Measurements from ENCODE around the gene TRNAU1AP. TPM values are rescaled to one million over a fixed set of nuclear protein-coding genes. Genes with fewer than 3 reads are reported as not detected.
A peak's percentile ranks its signal among the peaks of the same experiment; 100 is the strongest.

The TRNAU1AP gene
- total and polyA plus RNA-seq, 2 experiments from 2014 or later: 21.9 to 27.4 TPM

- Histone ChIP-seq H3F3A (ENCODE audit: insufficient read depth) (peaks cover 14% of the 10 kb centered on the region), H3K27me3 (replicated peaks; ENCODE audit: insufficient read depth) (no peaks in the 10 kb centered on the region), H3K36me3 (ENCODE audit: low read depth) (no peaks in the 10 kb centered on the region; the same call in 1 of the 2 replicates), H4K20me1 (ENCODE audit: insufficient read depth) (no peaks in the 10 kb centered on the region), H3K4me2 (ENCODE audit: unreplicated experiment) (no peak overlapping the region), H3K79me2 (ENCODE audit: insufficient read depth) (no peaks in the 10 kb centered on the region), H3K9ac (no peak overlapping the region), H3K27ac (no peak overlapping the region), H3K9me2 (ENCODE audit: insufficient read depth) (no peaks in the 10 kb centered on the region), H3K4me3 (no peak overlapping the region), H3K9me3 (ENCODE audit: low read depth) (no peaks in the 10 kb centered on the region), H2AFZ (no peak overlapping the region), H3K4me1 (ENCODE audit: insufficient read depth) (peaks cover 17% of the 10 kb centered on the region)
- no peak for DNase-seq
- 60 to 63% methylated on average over 5 of the region's 5 CpGs for WGBS, 2 experiments (ENCODE audit: low coverage in 1 of 2, low lambda C conversion rate in 2 of 2, missing lambda C conversion rate in 2 of 2)
- no peak for TF ChIP-seq EZH2 (IDR thresholded peaks at IDR 0.05; ENCODE audit: insufficient read depth, poor library complexity, severe bottlenecking)
- no peak for TF ChIP-seq EZH2phosphoT487 (IDR thresholded peaks at IDR 0.05; ENCODE audit: insufficient read depth, low read depth)
- in situ Hi-C loops (cut with MboI): loop anchor here (25.0 kb wide), 1 partner anchor 192 kb away; no protein-coding TSS in a partner anchor
Observed at GRCh38 chr1:28604411-28604810, 51.5 kb downstream of the TRNAU1AP start.

- Histone ChIP-seq H3K36me3 (ENCODE audit: low read depth) (no peaks in the 10 kb centered on the region; the same call in 1 of the 2 replicates), H4K20me1 (ENCODE audit: insufficient read depth) (no peaks in the 10 kb centered on the region), H3K27ac (no peak overlapping the region), H3K79me2 (ENCODE audit: insufficient read depth) (no peaks in the 10 kb centered on the region), H3K9me2 (ENCODE audit: insufficient read depth) (no peaks in the 10 kb centered on the region), H3K4me2 (ENCODE audit: unreplicated experiment) (no peak overlapping the region), H3K4me1 (ENCODE audit: insufficient read depth) (peaks cover 17% of the 10 kb centered on the region), H3K27me3 (replicated peaks; ENCODE audit: insufficient read depth) (no peaks in the 10 kb centered on the region), H2AFZ (no peak overlapping the region), H3K9me3 (ENCODE audit: low read depth) (no peaks in the 10 kb centered on the region), H3K4me3 (no peak overlapping the region), H3F3A (ENCODE audit: insufficient read depth) (peaks cover 14% of the 10 kb centered on the region), H3K9ac (no peak overlapping the region)
- WGBS, 2 experiments (ENCODE audit: low coverage in 1 of 2, low lambda C conversion rate in 2 of 2, missing lambda C conversion rate in 2 of 2): 94 to 98% methylated on average over 6 of the region's 6 CpGs
- TF ChIP-seq EZH2 (IDR thresholded peaks at IDR 0.05; ENCODE audit: insufficient read depth, poor library complexity, severe bottlenecking) (no peak), EZH2phosphoT487 (IDR thresholded peaks at IDR 0.05; ENCODE audit: insufficient read depth, low read depth) (no peak)
- DNase-seq: no peak
- in situ Hi-C loops (cut with MboI): loop anchor here (25.0 kb wide), 1 partner anchor 193 kb away; no protein-coding TSS in a partner anchor
Observed at GRCh38 chr1:28604962-28605361, 52.1 kb downstream of the TRNAU1AP start.

- no peak for DNase-seq
- Histone ChIP-seq H3F3A (ENCODE audit: insufficient read depth) (peaks cover 14% of the 10 kb centered on the region), H3K9me3 (ENCODE audit: low read depth) (no peaks in the 10 kb centered on the region), H3K36me3 (ENCODE audit: low read depth) (peaks cover 3% of the 10 kb centered on the region; the same call in 1 of the 2 replicates), H3K27ac (no peak overlapping the region), H3K9ac (no peak overlapping the region), H3K79me2 (ENCODE audit: insufficient read depth) (no peaks in the 10 kb centered on the region), H3K4me2 (ENCODE audit: unreplicated experiment) (no peak overlapping the region), H3K4me3 (no peak overlapping the region), H3K27me3 (replicated peaks; ENCODE audit: insufficient read depth) (no peaks in the 10 kb centered on the region), H3K9me2 (ENCODE audit: insufficient read depth) (no peaks in the 10 kb centered on the region), H4K20me1 (ENCODE audit: insufficient read depth) (no peaks in the 10 kb centered on the region), H3K4me1 (ENCODE audit: insufficient read depth) (peaks cover 10% of the 10 kb centered on the region), H2AFZ (no peak overlapping the region)
- no peak for TF ChIP-seq EZH2phosphoT487 (IDR thresholded peaks at IDR 0.05; ENCODE audit: insufficient read depth, low read depth)
- TF ChIP-seq EZH2 (IDR thresholded peaks at IDR 0.05; ENCODE audit: insufficient read depth, poor library complexity, severe bottlenecking): no peak
- in situ Hi-C loops (cut with MboI): loop anchor here (25.0 kb wide), 1 partner anchor 194 kb away; no protein-coding TSS in a partner anchor
- 93 to 95% methylated on average over 2 of the region's 2 CpGs for WGBS, 2 experiments (ENCODE audit: low coverage in 1 of 2, low lambda C conversion rate in 2 of 2, missing lambda C conversion rate in 2 of 2)
Observed at GRCh38 chr1:28606771-28607170, 53.9 kb downstream of the TRNAU1AP start.

GRCh38 chr1:28613175-28613574 is 60.3 kb downstream of the TRNAU1AP start:
- Histone ChIP-seq H4K20me1 (ENCODE audit: insufficient read depth) (no peaks in the 10 kb centered on the region), H3F3A (ENCODE audit: insufficient read depth) (no peaks in the 10 kb centered on the region), H3K4me1 (ENCODE audit: insufficient read depth) (no peaks in the 10 kb centered on the region), H3K9me3 (ENCODE audit: low read depth) (no peaks in the 10 kb centered on the region), H3K4me3 (no peak overlapping the region), H3K4me2 (ENCODE audit: unreplicated experiment) (no peak overlapping the region), H3K9ac (no peak overlapping the region), H3K27ac (no peak overlapping the region), H3K79me2 (ENCODE audit: insufficient read depth) (no peaks in the 10 kb centered on the region), H3K9me2 (ENCODE audit: insufficient read depth) (no peaks in the 10 kb centered on the region), H3K36me3 (ENCODE audit: low read depth) (peaks cover 19% of the 10 kb centered on the region), H2AFZ (no peak overlapping the region), H3K27me3 (replicated peaks; ENCODE audit: insufficient read depth) (no peaks in the 10 kb centered on the region)
- in situ Hi-C loops (cut with MboI): loop anchor here (25.0 kb wide), 1 partner anchor 201 kb away; no protein-coding TSS in a partner anchor
- TF ChIP-seq EZH2phosphoT487 (IDR thresholded peaks at IDR 0.05; ENCODE audit: insufficient read depth, low read depth) (no peak), EZH2 (IDR thresholded peaks at IDR 0.05; ENCODE audit: insufficient read depth, poor library complexity, severe bottlenecking) (no peak)
- no peak for DNase-seq
- 79 to 83% methylated on average over 5 of the region's 5 CpGs for WGBS, 2 experiments (ENCODE audit: low coverage in 1 of 2, low lambda C conversion rate in 2 of 2, missing lambda C conversion rate in 2 of 2)

Small RNA genes lying within 50 kb of the gene (small RNA-seq; reads per million reads assigned to genes)
- gene SNORA16A (ENCODE audit: low read depth, low replicate concordance) (not detected), gene SNORA44 (ENCODE audit: low read depth, low replicate concordance) (not detected), gene SNORA61 (ENCODE audit: low read depth, low replicate concordance) (not detected), gene SNORA73A (ENCODE audit: low read depth, low replicate concordance) (not detected), gene SNORA73B (ENCODE audit: low read depth, low replicate concordance) (6.3 reads per million, percentile 81 among the genes with 10 or more reads in this experiment), gene SNORD99 (ENCODE audit: low read depth, low replicate concordance) (2,658 reads per million, percentile 99 among the genes with 10 or more reads in this experiment)

Other genes starting within 250 kb of the TRNAU1AP start
- gene MED18, start 224.0 kb upstream of the TRNAU1AP start, total RNA-seq (2014; rRNA removed; shearing (Covaris generic)): 8.1 and 10.9 TPM in 2 replicates
- 11.6 and 12.4 TPM in 2 replicates for gene MED18, start 224.0 kb upstream of the TRNAU1AP start, polyA plus RNA-seq (2016; fragmentation: Nextera tagmentation; extraction: Ambion mirVana)
- 3.0 and 5.2 TPM in 2 replicates for gene PHACTR4, start 183.3 kb upstream of the TRNAU1AP start, total RNA-seq (2014; rRNA removed; shearing (Covaris generic))
- gene PHACTR4, start 183.3 kb upstream of the TRNAU1AP start, polyA plus RNA-seq (2016; fragmentation: Nextera tagmentation; extraction: Ambion mirVana): 14.3 and 14.7 TPM in 2 replicates
- 27.0 and 31.7 TPM in 2 replicates for gene RCC1, start 47.0 kb upstream of the TRNAU1AP start, total RNA-seq (2014; rRNA removed; shearing (Covaris generic))
- 17.5 and 17.9 TPM in 2 replicates for gene RCC1, start 47.0 kb upstream of the TRNAU1AP start, polyA plus RNA-seq (2016; fragmentation: Nextera tagmentation; extraction: Ambion mirVana)
- gene RAB42, start 39.2 kb downstream of the TRNAU1AP start, total RNA-seq (2014; rRNA removed; shearing (Covaris generic)): 2.5 and 6.1 TPM in 2 replicates
- gene RAB42, start 39.2 kb downstream of the TRNAU1AP start, polyA plus RNA-seq (2016; fragmentation: Nextera tagmentation; extraction: Ambion mirVana): 1.9 and 2.4 TPM in 2 replicates
- 18.4 and 49.7 TPM in 2 replicates for gene TAF12, start 90.0 kb downstream of the TRNAU1AP start, total RNA-seq (2014; rRNA removed; shearing (Covaris generic))
- gene TAF12, start 90.0 kb downstream of the TRNAU1AP start, polyA plus RNA-seq (2016; fragmentation: Nextera tagmentation; extraction: Ambion mirVana): 45.0 and 45.6 TPM in 2 replicates
- gene RNU11, start 95.5 kb downstream of the TRNAU1AP start, total RNA-seq (2014; rRNA removed; shearing (Covaris generic)): not detected in 2 replicates
- not detected in 2 replicates for gene RNU11, start 95.5 kb downstream of the TRNAU1AP start, polyA plus RNA-seq (2016; fragmentation: Nextera tagmentation; extraction: Ambion mirVana)
- 6.9 and 8.1 TPM in 2 replicates for gene GMEB1, start 115.7 kb downstream of the TRNAU1AP start, total RNA-seq (2014; rRNA removed; shearing (Covaris generic))
- gene GMEB1, start 115.7 kb downstream of the TRNAU1AP start, polyA plus RNA-seq (2016; fragmentation: Nextera tagmentation; extraction: Ambion mirVana): 8.2 and 9.0 TPM in 2 replicates
- 46.7 and 51.9 TPM in 2 replicates for gene YTHDF2, start 183.9 kb downstream of the TRNAU1AP start, total RNA-seq (2014; rRNA removed; shearing (Covaris generic))
- gene YTHDF2, start 183.9 kb downstream of the TRNAU1AP start, polyA plus RNA-seq (2016; fragmentation: Nextera tagmentation; extraction: Ambion mirVana): 80.2 and 81.9 TPM in 2 replicates